Testis (tissue), 2 donors: ENCODE results near the gene TYW1.
"Not testable (repeated sequence)": the region's sequence is repeated elsewhere in the genome, so short reads cannot be mapped to it uniquely, and the experiment has no call there.

Experiments used
- POLR2A ChIP-seq: fragments of 450-650 bp; IDR thresholded peaks from one replicate; pipeline ENCODE4 v1.6.1; 2017; ENCODE audit warnings: antibody characterized with exemption, mild to moderate bottlenecking, moderate library complexity
- TF ChIP-seq, protein P1 (sequence below), 3 experiments: fragments of 450-650 bp in 2 of 3; fragments of 200-600 bp in 1 of 3; sonication (generic) in 1 of 3; IDR thresholded peaks; one replicate each; pipeline ENCODE4 v1.5.1; 2016 to 2019; ENCODE audit warnings: antibody characterized with exemption in 3 of 3, mild to moderate bottlenecking in 2 of 3, moderate library complexity in 1 of 3

DNA sequence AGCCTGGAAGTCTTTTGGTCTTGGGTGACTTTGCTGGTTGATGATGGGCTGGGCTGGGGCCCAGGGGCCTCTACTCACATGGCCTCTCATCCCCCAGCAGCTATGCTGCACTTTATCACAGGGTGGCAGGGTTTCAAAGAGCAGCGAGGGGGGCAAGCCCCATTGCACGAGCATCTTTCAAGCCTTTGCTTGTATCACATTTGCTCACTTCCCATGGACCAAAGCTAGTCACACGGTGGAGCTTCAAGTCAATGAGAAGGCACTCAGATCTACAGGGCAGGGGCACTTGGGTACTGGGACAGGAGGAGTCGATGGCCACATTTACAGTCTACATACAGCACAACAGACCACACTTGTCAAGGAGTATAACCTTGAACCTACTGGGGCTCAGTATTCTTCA, 108.3 kb downstream of the TYW1 start:
- TF ChIP-seq, protein P1, sequence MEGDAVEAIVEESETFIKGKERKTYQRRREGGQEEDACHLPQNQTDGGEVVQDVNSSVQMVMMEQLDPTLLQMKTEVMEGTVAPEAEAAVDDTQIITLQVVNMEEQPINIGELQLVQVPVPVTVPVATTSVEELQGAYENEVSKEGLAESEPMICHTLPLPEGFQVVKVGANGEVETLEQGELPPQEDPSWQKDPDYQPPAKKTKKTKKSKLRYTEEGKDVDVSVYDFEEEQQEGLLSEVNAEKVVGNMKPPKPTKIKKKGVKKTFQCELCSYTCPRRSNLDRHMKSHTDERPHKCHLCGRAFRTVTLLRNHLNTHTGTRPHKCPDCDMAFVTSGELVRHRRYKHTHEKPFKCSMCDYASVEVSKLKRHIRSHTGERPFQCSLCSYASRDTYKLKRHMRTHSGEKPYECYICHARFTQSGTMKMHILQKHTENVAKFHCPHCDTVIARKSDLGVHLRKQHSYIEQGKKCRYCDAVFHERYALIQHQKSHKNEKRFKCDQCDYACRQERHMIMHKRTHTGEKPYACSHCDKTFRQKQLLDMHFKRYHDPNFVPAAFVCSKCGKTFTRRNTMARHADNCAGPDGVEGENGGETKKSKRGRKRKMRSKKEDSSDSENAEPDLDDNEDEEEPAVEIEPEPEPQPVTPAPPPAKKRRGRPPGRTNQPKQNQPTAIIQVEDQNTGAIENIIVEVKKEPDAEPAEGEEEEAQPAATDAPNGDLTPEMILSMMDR (IDR thresholded peaks at IDR 0.05), result not testable (repeated sequence)
- not testable (repeated sequence) for TF ChIP-seq POLR2A
